ENCODE results near the gene GSG1L.
"Not testable (repeated sequence)": the region's sequence is repeated elsewhere in the genome, so short reads cannot be mapped to it uniquely, and the experiment has no call there.

Gene GSG1L

GRCh38 chr16:27747946-27748345 lies 315.6 kb downstream of the GSG1L start:
- DNase-seq, result no peak

GRCh38 chr16:27746076-27746855 lies 317.2 kb downstream of the GSG1L start:
- DNase-seq, result no peak

GRCh38 chr16:27745348-27745747 lies 318.2 kb downstream of the GSG1L start:
- no peak for DNase-seq

- no peak for DNase-seq
Observed at GRCh38 chr16:27743963-27744362, 319.6 kb downstream of the GSG1L start.

GRCh38 chr16:27743001-27743400 lies 320.5 kb downstream of the GSG1L start:
- DNase-seq, result not testable (repeated sequence)

- DNase-seq, result no peak
Observed at GRCh38 chr16:27742333-27742732, 321.2 kb downstream of the GSG1L start.

- DNase-seq, result no peak
Observed at GRCh38 chr16:27740496-27741201, 322.9 kb downstream of the GSG1L start.

GRCh38 chr16:27739606-27740357 lies 323.7 kb downstream of the GSG1L start:
- DNase-seq, result no peak

- no peak for DNase-seq
Observed at GRCh38 chr16:27738596-27738995, 324.9 kb downstream of the GSG1L start.
